ENCODE data around the gene SLC37A1.

- no peak for TF ChIP-seq CTCF (IDR thresholded peaks at IDR 0.05)
- TF ChIP-seq ZFX (IDR thresholded peaks at IDR 0.05; ENCODE audit: borderline replicate concordance), result no peak
These were observed 21.0 kb downstream of the SLC37A1 start for GRCh38 chr21:42534421-42535378.

Measured in 22Rv1 (cell line).